ENCODE data around the gene ST8SIA5.

GRCh38 chr18:46711444-46711863 is 45.4 kb downstream of the ST8SIA5 start:
- TF ChIP-seq CTCF (IDR thresholded peaks at IDR 0.05; ENCODE audit: low read depth, low read length, poor library complexity, severe bottlenecking), result no peak
- TF ChIP-seq EZH2phosphoT487 (IDR thresholded peaks at IDR 0.05; ENCODE audit: borderline replicate concordance, low read length), result no peak
